22Rv1 (cell line): Measurements from ENCODE around the gene FSIP1.

Experiments used
- H3K27ac ChIP-seq: fragments of 450-650 bp; 2 replicates; pipeline ENCODE4 v1.5.1; 2017
- CTCF ChIP-seq: fragments of 450-650 bp; IDR thresholded peaks from 2 replicates; pipeline ENCODE4 v1.5.1; 2017; ENCODE audit warnings: mild to moderate bottlenecking
- ZFX ChIP-seq: fragments of 450-650 bp; IDR thresholded peaks from 2 replicates; pipeline ENCODE4 v1.6.1; 2017; ENCODE audit warnings: antibody characterized with exemption, borderline replicate concordance

FSIP1 gene

GRCh38 chr15:39792844-39793335 lies 10.2 kb upstream of the FSIP1 start:
- H3K27ac ChIP-seq, result no peak overlapping the region
- TF ChIP-seq ZFX, result no peak
- no peak for TF ChIP-seq CTCF

- H3K27ac ChIP-seq, result no peak overlapping the region
- no peak for TF ChIP-seq ZFX
- TF ChIP-seq CTCF, result no peak
Observed at GRCh38 chr15:39792025-39792843, 9.6 kb upstream of the FSIP1 start.

GRCh38 chr15:39789736-39790135 lies 7.1 kb upstream of the FSIP1 start:
- no peak overlapping the region for H3K27ac ChIP-seq
- TF ChIP-seq CTCF (no peak), ZFX (no peak)

GRCh38 chr15:39788800-39789565 lies 6.3 kb upstream of the FSIP1 start:
- TF ChIP-seq CTCF, result no peak
- no peak for TF ChIP-seq ZFX
- no peak overlapping the region for H3K27ac ChIP-seq

GRCh38 chr15:39788108-39788507 lies 5.5 kb upstream of the FSIP1 start:
- TF ChIP-seq CTCF (no peak), ZFX (no peak)
- H3K27ac ChIP-seq, result no peak overlapping the region

- TF ChIP-seq ZFX, result no peak
- TF ChIP-seq CTCF, result no peak
- no peak overlapping the region for H3K27ac ChIP-seq
Observed at GRCh38 chr15:39787479-39787878, 4.8 kb upstream of the FSIP1 start.
